ENCODE data around the gene MYCT1. TPM values are rescaled to one million over a fixed set of nuclear protein-coding genes. Genes with fewer than 3 reads are reported as not detected.

MYCT1 gene
- total and polyA plus RNA-seq, 4 donors, result 3.6 to 9.1 (median 4.3) TPM

DNA sequence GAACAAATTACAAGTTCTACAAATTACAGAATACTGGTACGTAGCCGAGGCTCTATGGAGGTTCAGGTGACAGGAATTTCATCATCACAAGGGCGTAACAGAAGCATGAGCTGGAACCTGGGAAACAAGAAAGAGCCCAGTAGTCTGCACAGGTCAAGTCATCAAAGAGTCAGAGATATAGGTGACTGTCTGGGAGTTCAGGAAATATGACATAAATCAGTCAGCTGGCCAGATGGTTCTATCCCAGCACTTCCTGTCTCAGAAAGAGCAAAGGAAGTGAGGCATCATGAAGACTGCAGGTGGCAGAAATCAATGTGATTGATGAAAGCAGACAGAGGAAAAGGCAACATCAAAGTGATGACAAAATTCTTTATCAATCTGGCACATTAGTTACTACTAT lies 23.3 kb downstream of the MYCT1 start:
- Histone ChIP-seq H3K27me3 (ENCODE audit: control insufficient read depth in 4 of 4, insufficient read depth in 4 of 4, low read length in 3 of 4) (no peaks in the 10 kb centered on the region), H3K9me3 (ENCODE audit: control insufficient read depth in 4 of 4, low read length in 3 of 4) (no peaks in the 10 kb centered on the region), H3K36me3 (ENCODE audit: control insufficient read depth in 4 of 4, insufficient read depth in 3 of 4, low read depth in 1 of 4, low read length in 3 of 4) (no peaks in the 10 kb centered on the region), H3K27ac (ENCODE audit: low read depth in 1 of 2, low read length in 2 of 2) (no peak overlapping the region), H3K9ac (ENCODE audit: low read depth in 1 of 2, low read length in 2 of 2) (no peak overlapping the region), H3K4me3 (ENCODE audit: low read depth in 1 of 3, low read length in 3 of 3) (no peak overlapping the region), H3K4me1 (ENCODE audit: control insufficient read depth in 4 of 4, insufficient read depth in 4 of 4, low read length in 3 of 4) (no peaks in the 10 kb centered on the region)
- WGBS, result 56% methylated on average over 3 of the region's 3 CpGs
- TF ChIP-seq FOXA2 (IDR thresholded peaks at IDR 0.05) (no peak), NR2F2 (IDR thresholded peaks at IDR 0.05) (no peak), TAF1 (conservative IDR thresholded peaks at IDR 0.05) (no peak), RXRA (IDR thresholded peaks at IDR 0.05) (no peak), JUND (IDR thresholded peaks at IDR 0.05) (no peak), EGR1 (IDR thresholded peaks at IDR 0.05; ENCODE audit: low read depth in 2 of 2) (no peak), FOXA1 (IDR thresholded peaks at IDR 0.05) (no peak), HNF4G (IDR thresholded peaks at IDR 0.05) (no peak), HNF4A (conservative IDR thresholded peaks at IDR 0.05) (no peak), SP1 (IDR thresholded peaks at IDR 0.05) (no peak), RAD21 (IDR thresholded peaks at IDR 0.05) (no peak), YY1 (IDR thresholded peaks at IDR 0.05) (no peak), GABPA (IDR thresholded peaks at IDR 0.05 in 1 of 2, conservative IDR thresholded peaks at IDR 0.05 in 1 of 2) (no peak)
- TF ChIP-seq, protein P1, sequence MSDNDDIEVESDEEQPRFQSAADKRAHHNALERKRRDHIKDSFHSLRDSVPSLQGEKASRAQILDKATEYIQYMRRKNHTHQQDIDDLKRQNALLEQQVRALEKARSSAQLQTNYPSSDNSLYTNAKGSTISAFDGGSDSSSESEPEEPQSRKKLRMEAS (IDR thresholded peaks at IDR 0.05), result no peak
- TF ChIP-seq, protein P2, sequence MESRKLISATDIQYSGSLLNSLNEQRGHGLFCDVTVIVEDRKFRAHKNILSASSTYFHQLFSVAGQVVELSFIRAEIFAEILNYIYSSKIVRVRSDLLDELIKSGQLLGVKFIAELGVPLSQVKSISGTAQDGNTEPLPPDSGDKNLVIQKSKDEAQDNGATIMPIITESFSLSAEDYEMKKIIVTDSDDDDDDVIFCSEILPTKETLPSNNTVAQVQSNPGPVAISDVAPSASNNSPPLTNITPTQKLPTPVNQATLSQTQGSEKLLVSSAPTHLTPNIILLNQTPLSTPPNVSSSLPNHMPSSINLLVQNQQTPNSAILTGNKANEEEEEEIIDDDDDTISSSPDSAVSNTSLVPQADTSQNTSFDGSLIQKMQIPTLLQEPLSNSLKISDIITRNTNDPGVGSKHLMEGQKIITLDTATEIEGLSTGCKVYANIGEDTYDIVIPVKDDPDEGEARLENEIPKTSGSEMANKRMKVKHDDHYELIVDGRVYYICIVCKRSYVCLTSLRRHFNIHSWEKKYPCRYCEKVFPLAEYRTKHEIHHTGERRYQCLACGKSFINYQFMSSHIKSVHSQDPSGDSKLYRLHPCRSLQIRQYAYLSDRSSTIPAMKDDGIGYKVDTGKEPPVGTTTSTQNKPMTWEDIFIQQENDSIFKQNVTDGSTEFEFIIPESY (IDR thresholded peaks at IDR 0.05), result no peak
- TF ChIP-seq, protein P3, sequence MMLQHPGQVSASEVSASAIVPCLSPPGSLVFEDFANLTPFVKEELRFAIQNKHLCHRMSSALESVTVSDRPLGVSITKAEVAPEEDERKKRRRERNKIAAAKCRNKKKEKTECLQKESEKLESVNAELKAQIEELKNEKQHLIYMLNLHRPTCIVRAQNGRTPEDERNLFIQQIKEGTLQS (IDR thresholded peaks at IDR 0.05), result no peak
- TF ChIP-seq, protein P4, sequence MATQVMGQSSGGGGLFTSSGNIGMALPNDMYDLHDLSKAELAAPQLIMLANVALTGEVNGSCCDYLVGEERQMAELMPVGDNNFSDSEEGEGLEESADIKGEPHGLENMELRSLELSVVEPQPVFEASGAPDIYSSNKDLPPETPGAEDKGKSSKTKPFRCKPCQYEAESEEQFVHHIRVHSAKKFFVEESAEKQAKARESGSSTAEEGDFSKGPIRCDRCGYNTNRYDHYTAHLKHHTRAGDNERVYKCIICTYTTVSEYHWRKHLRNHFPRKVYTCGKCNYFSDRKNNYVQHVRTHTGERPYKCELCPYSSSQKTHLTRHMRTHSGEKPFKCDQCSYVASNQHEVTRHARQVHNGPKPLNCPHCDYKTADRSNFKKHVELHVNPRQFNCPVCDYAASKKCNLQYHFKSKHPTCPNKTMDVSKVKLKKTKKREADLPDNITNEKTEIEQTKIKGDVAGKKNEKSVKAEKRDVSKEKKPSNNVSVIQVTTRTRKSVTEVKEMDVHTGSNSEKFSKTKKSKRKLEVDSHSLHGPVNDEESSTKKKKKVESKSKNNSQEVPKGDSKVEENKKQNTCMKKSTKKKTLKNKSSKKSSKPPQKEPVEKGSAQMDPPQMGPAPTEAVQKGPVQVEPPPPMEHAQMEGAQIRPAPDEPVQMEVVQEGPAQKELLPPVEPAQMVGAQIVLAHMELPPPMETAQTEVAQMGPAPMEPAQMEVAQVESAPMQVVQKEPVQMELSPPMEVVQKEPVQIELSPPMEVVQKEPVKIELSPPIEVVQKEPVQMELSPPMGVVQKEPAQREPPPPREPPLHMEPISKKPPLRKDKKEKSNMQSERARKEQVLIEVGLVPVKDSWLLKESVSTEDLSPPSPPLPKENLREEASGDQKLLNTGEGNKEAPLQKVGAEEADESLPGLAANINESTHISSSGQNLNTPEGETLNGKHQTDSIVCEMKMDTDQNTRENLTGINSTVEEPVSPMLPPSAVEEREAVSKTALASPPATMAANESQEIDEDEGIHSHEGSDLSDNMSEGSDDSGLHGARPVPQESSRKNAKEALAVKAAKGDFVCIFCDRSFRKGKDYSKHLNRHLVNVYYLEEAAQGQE (IDR thresholded peaks at IDR 0.05), result no peak
- TF ChIP-seq, protein P5, sequence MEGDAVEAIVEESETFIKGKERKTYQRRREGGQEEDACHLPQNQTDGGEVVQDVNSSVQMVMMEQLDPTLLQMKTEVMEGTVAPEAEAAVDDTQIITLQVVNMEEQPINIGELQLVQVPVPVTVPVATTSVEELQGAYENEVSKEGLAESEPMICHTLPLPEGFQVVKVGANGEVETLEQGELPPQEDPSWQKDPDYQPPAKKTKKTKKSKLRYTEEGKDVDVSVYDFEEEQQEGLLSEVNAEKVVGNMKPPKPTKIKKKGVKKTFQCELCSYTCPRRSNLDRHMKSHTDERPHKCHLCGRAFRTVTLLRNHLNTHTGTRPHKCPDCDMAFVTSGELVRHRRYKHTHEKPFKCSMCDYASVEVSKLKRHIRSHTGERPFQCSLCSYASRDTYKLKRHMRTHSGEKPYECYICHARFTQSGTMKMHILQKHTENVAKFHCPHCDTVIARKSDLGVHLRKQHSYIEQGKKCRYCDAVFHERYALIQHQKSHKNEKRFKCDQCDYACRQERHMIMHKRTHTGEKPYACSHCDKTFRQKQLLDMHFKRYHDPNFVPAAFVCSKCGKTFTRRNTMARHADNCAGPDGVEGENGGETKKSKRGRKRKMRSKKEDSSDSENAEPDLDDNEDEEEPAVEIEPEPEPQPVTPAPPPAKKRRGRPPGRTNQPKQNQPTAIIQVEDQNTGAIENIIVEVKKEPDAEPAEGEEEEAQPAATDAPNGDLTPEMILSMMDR (IDR thresholded peaks at IDR 0.05; ENCODE audit: low read depth, low read length, missing input control), result no peak
- no peak for DNase-seq (ENCODE audit: low spot score)

Data from liver (tissue), 9 donors.